Ishikawa (cell line): ENCODE measurements around the gene RUFY2.

ENCODE experiments used
- CEBPB ChIP-seq: IDR thresholded peaks from 2 replicates; pipeline ENCODE4 v1.6.1; 2012
- EP300 ChIP-seq: IDR thresholded peaks from 2 replicates; pipeline ENCODE4 v1.6.1; 2012; ENCODE audit warnings: borderline replicate concordance
- RAD21 ChIP-seq: IDR thresholded peaks from 2 replicates; pipeline ENCODE4 v1.6.1; 2012; ENCODE audit warnings: low read depth
- REST ChIP-seq: IDR thresholded peaks from 2 replicates; pipeline ENCODE4 v1.6.1; 2012; ENCODE audit warnings: low read depth, mild to moderate bottlenecking
- TAF1 ChIP-seq: IDR thresholded peaks from 2 replicates; pipeline ENCODE4 v1.6.1; 2012; ENCODE audit warnings: low read depth, mild to moderate bottlenecking
- TF ChIP-seq, protein P1 (sequence below): IDR thresholded peaks from 2 replicates; pipeline ENCODE4 v1.6.1; 2012

DNA sequence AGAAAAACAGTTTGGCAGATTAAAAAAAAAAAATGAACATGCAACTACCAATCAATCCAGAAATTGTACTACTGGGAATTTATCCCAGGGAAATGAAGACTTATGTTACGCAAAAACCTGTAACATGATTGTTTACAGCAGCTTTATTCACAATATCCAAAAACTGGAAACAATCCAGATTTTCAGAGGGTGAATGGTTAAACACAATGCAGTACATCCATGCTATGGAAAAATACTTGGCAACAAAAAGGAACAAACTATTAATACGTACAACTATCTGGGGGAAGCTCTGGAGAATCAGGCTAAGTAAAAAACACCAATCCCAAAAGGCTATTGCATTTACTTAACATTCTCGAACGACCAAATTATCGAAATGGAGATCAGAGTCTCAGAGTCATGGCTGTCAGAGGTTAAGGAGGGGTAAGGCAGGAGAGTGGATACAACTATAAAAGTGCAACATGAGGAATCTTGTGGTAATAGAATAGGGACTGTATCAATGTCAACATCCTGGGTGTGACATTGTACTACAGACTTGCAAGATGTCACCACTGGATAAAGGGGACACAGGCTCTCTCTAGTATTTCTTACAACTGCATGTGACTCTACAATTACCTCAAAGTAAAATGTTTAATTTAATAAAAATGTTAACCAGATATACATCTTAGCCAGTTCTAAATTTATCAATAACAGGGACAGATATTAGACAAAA is 21.5 kb upstream of the RUFY2 start:
- TF ChIP-seq TAF1 (no peak), REST (no peak), CEBPB (no peak; the same call in none of the 2 replicates), EP300 (no peak), RAD21 (no peak)
- TF ChIP-seq, protein P1, sequence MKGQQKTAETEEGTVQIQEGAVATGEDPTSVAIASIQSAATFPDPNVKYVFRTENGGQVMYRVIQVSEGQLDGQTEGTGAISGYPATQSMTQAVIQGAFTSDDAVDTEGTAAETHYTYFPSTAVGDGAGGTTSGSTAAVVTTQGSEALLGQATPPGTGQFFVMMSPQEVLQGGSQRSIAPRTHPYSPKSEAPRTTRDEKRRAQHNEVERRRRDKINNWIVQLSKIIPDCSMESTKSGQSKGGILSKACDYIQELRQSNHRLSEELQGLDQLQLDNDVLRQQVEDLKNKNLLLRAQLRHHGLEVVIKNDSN, result no peak
